GM12878 (cell line): ENCODE measurements around the gene SSTR4. TPM values are rescaled to one million over a fixed set of nuclear protein-coding genes. Genes with fewer than 3 reads are reported as not detected.

Experiments
- ASH2L ChIP-seq: fragments of 300-600, 200-600 bp; sonication (generic); IDR thresholded peaks from 2 replicates; pipeline ENCODE4 v1.6.1; 2017; ENCODE audit warnings: low read depth, mild to moderate bottlenecking, borderline replicate concordance
- BCL11A ChIP-seq: IDR thresholded peaks from 2 replicates; pipeline ENCODE4 v1.6.1; 2011; ENCODE audit warnings: low read depth, low read length
- ESRRA ChIP-seq: IDR thresholded peaks from 2 replicates; pipeline ENCODE4 v1.6.1; 2012; ENCODE audit warnings: mild to moderate bottlenecking, low read length, improper control_type of control experiment
- ETV6 ChIP-seq, 2 experiments: fragments of 450-650 bp in 1 of 2; IDR thresholded peaks in 1 of 2; conservative IDR thresholded peaks in 1 of 2; 2 replicates each; pipeline ENCODE4 v1.6.1; 2014; ENCODE audit warnings: antibody characterized with exemption in 1 of 2, borderline replicate concordance in 1 of 2, low read depth in 1 of 2, mild to moderate bottlenecking in 1 of 2, moderate library complexity in 1 of 2
- GATAD2B ChIP-seq: fragments of 450-650 bp; conservative IDR thresholded peaks from 2 replicates; pipeline ENCODE4 v1.6.1; 2017; ENCODE audit warnings: low read depth, mild to moderate bottlenecking, moderate library complexity
- IKZF2 ChIP-seq, 2 experiments: fragments of 450-650 bp; IDR thresholded peaks; 2 replicates each; pipeline ENCODE4 v1.6.1; 2017; ENCODE audit warnings: mild to moderate bottlenecking in 2 of 2, moderate library complexity in 2 of 2
- JUND ChIP-seq: IDR thresholded peaks from 2 replicates; pipeline ENCODE4 v1.6.1; 2012; ENCODE audit warnings: low read depth, mild to moderate bottlenecking, low read length, improper control_type of control experiment, moderate library complexity
- KAT2A ChIP-seq: conservative IDR thresholded peaks from 2 replicates; pipeline ENCODE4 v1.6.1; 2011; ENCODE audit warnings: low read depth, low read length; ENCODE audit not compliant: control insufficient read depth
- MEF2A ChIP-seq: IDR thresholded peaks from 2 replicates; pipeline ENCODE4 v1.6.1; 2011; ENCODE audit warnings: low read depth, mild to moderate bottlenecking, low read length, moderate library complexity; ENCODE audit not compliant: insufficient read depth
- NBN ChIP-seq: fragments of 450-650 bp; IDR thresholded peaks from 2 replicates; pipeline ENCODE4 v1.6.1; 2016
- NFIC ChIP-seq: IDR thresholded peaks from 2 replicates; pipeline ENCODE4 v1.6.1; 2012; ENCODE audit warnings: low read depth, mild to moderate bottlenecking, inconsistent platforms, low read length, moderate library complexity
- NFYA ChIP-seq: IDR thresholded peaks from 2 replicates; pipeline ENCODE4 v1.6.1; 2011; ENCODE audit warnings: low read depth, mild to moderate bottlenecking, low read length, improper control_type of control experiment, borderline replicate concordance
- NFYB ChIP-seq: IDR thresholded peaks from 2 replicates; pipeline ENCODE4 v1.6.1; 2011; ENCODE audit warnings: low read depth, mild to moderate bottlenecking, low read length, improper control_type of control experiment, moderate library complexity; ENCODE audit not compliant: insufficient read depth
- NR2C1 ChIP-seq: fragments of 450-650 bp; IDR thresholded peaks from 2 replicates; pipeline ENCODE4 v1.6.1; 2017; ENCODE audit warnings: antibody characterized with exemption, mild to moderate bottlenecking, moderate library complexity
- SMARCA5 ChIP-seq: fragments of 450-650 bp; IDR thresholded peaks from 2 replicates; pipeline ENCODE4 v1.6.1; 2017; ENCODE audit warnings: mild to moderate bottlenecking
- SRF ChIP-seq, 2 experiments: IDR thresholded peaks; 2 replicates each; pipeline ENCODE4 v1.6.1; 2011; ENCODE audit warnings: low read depth in 2 of 2, low read length in 2 of 2, mild to moderate bottlenecking in 1 of 2, moderate library complexity in 1 of 2
- STAT3 ChIP-seq: IDR thresholded peaks from 2 replicates; pipeline ENCODE4 v1.6.1; 2011; ENCODE audit warnings: low read depth, low read length, improper control_type of control experiment
- TAF1 ChIP-seq: IDR thresholded peaks from 2 replicates; pipeline ENCODE4 v1.6.1; 2011; ENCODE audit warnings: mild to moderate bottlenecking, low read depth, low read length, borderline replicate concordance
- YY1 ChIP-seq: IDR thresholded peaks from 2 replicates; pipeline ENCODE4 v1.6.1; 2011; ENCODE audit warnings: low read depth, mild to moderate bottlenecking, low read length
- ZNF24 ChIP-seq: fragments of 450-650 bp; IDR thresholded peaks from 2 replicates; pipeline ENCODE4 v1.6.1; 2017; ENCODE audit warnings: antibody characterized with exemption, mild to moderate bottlenecking
- ZZZ3 ChIP-seq: IDR thresholded peaks from 2 replicates; pipeline ENCODE4 v1.6.1; 2011; ENCODE audit warnings: low read depth; ENCODE audit not compliant: control insufficient read depth, insufficient read length
- polyA plus RNA-seq, 11 experiments: library from polyadenylated mRNA; depleted of rRNA in 4 of 11; unstranded in 6 of 11; stranded (reverse) in 5 of 11; fragments of >200 nt; fragmentation: Nextera tagmentation in 4 of 11; fragmentation: Illumina TruSeq in 1 of 11; extraction: Ambion mirVana in 4 of 11; extraction: Trizol in 1 of 11; gene quantifications; 1 replicate in 1 of 11; 2 replicates in 10 of 11; pipeline versions ENCODE4 v1.2.1 to v1.2.3, GENCODE V29; 2011 to 2016; ENCODE audit warnings: inconsistent platforms in 2 of 11, missing spikeins in 2 of 11, low read depth in 1 of 11
- total RNA-seq, 4 experiments: library from RNA; depleted of rRNA in 3 of 4; stranded (reverse); fragments of >200 nt in 3 of 4; fragmentation: Illumina TruSeq in 1 of 4; extraction: Trizol in 1 of 4; gene quantifications; 2 replicates each; pipeline versions ENCODE4 v1.2.1 to v1.2.3, GENCODE V29; 2013 to 2021
- TF ChIP-seq, protein P1 (sequence below): fragments of 450-650 bp; IDR thresholded peaks from 2 replicates; pipeline ENCODE4 v1.6.1; 2017; ENCODE audit warnings: borderline replicate concordance
- TF ChIP-seq, protein P2 (sequence below): IDR thresholded peaks from 2 replicates; pipeline ENCODE4 v1.6.1; 2011; ENCODE audit warnings: borderline replicate concordance, low read depth, mild to moderate bottlenecking, moderate library complexity, mixed read lengths, low read length; ENCODE audit not compliant: insufficient read depth; ENCODE audit errors: extremely low read length
- TF ChIP-seq, protein P3 (sequence below): fragments of 450-650 bp; IDR thresholded peaks from 2 replicates; pipeline ENCODE4 v1.6.1; 2016; ENCODE audit warnings: mild to moderate bottlenecking

Gene SSTR4
- total and polyA plus RNA-seq, 10 of the 15 experiments (the other 5 are each of a cell fraction or from before 2014, with no cell fraction given) = not detected

DNA sequence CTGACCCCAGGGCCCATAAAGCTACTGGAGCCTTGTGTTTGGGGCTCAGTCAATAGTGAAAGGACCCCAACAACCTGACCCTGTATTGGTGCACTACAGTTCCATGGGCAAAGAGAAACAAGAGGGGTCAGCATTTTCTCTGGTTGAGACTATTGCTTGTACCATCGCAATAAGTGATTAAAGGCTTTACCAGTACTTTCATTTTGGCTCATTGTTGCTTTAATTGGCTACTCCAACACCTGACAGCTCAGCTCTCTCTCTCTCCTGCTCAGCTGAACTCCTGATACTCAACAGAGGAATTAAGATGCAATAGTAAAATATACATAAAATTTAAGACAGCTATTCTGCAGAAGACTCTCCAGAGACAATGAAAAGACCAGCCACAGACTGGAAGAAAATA lies 33.2 kb downstream of the SSTR4 start (continued):
- TF ChIP-seq, protein P1, sequence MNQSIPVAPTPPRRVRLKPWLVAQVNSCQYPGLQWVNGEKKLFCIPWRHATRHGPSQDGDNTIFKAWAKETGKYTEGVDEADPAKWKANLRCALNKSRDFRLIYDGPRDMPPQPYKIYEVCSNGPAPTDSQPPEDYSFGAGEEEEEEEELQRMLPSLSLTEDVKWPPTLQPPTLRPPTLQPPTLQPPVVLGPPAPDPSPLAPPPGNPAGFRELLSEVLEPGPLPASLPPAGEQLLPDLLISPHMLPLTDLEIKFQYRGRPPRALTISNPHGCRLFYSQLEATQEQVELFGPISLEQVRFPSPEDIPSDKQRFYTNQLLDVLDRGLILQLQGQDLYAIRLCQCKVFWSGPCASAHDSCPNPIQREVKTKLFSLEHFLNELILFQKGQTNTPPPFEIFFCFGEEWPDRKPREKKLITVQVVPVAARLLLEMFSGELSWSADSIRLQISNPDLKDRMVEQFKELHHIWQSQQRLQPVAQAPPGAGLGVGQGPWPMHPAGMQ = no peak
- TF ChIP-seq NR2C1 = no peak
- no peak for TF ChIP-seq ZZZ3
- TF ChIP-seq ETV6 (conservative IDR thresholded peaks at IDR 0.05 in 1 of 2, IDR thresholded peaks at IDR 0.05 in 1 of 2; ENCODE audit: borderline replicate concordance in 1 of 2, low read depth in 1 of 2) = no peak
- TF ChIP-seq NFYB = 0 out of 2 replicates have a peak, but pooled peaks have one; percentile 23
- no peak for TF ChIP-seq ESRRA
- TF ChIP-seq JUND = no peak
- no peak for TF ChIP-seq NBN
- no peak for TF ChIP-seq TAF1
- no peak for TF ChIP-seq NFYA
- no peak for TF ChIP-seq SMARCA5
- TF ChIP-seq KAT2A = no peak
- TF ChIP-seq NFIC = no peak
- no peak for TF ChIP-seq SRF (IDR thresholded peaks at IDR 0.05; ENCODE audit: low read depth in 2 of 2, low read length in 2 of 2)
- TF ChIP-seq STAT3 = no peak
- TF ChIP-seq, protein P2, sequence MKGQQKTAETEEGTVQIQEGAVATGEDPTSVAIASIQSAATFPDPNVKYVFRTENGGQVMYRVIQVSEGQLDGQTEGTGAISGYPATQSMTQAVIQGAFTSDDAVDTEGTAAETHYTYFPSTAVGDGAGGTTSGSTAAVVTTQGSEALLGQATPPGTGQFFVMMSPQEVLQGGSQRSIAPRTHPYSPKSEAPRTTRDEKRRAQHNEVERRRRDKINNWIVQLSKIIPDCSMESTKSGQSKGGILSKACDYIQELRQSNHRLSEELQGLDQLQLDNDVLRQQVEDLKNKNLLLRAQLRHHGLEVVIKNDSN = no peak
- no peak for TF ChIP-seq IKZF2 (IDR thresholded peaks at IDR 0.05)
- 0 out of 2 replicates have a peak, but pooled peaks have one; percentile 34 for TF ChIP-seq MEF2A
- TF ChIP-seq, protein P3, sequence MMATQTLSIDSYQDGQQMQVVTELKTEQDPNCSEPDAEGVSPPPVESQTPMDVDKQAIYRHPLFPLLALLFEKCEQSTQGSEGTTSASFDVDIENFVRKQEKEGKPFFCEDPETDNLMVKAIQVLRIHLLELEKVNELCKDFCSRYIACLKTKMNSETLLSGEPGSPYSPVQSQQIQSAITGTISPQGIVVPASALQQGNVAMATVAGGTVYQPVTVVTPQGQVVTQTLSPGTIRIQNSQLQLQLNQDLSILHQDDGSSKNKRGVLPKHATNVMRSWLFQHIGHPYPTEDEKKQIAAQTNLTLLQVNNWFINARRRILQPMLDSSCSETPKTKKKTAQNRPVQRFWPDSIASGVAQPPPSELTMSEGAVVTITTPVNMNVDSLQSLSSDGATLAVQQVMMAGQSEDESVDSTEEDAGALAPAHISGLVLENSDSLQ = no peak
- no peak for TF ChIP-seq ASH2L
- peak; percentile 33; the same call in 1 of the 2 replicates for TF ChIP-seq BCL11A
- TF ChIP-seq ZNF24 = no peak
- TF ChIP-seq GATAD2B = no peak
- TF ChIP-seq YY1 = no peak
